Spleen (tissue), 11 donors: Measurements from ENCODE around the gene SELENOO. TPM values are rescaled to one million over a fixed set of nuclear protein-coding genes. Genes with fewer than 3 reads are reported as not detected.
A peak's percentile ranks its signal among the peaks of the same experiment; 100 is the strongest.

Experiments
- DNase-seq: peaks from one replicate; pipeline ENCODE4 v3.0.0-alpha.2; 2020
- H3K27ac ChIP-seq, 8 donors: fragments of 200-600 bp; sonication (generic) in 7 of 8; 1 replicate in 4 of 8; 2 replicates in 4 of 8; pipeline versions ENCODE4 v1.5.0 to v1.8.0; 2016 to 2021; ENCODE audit warnings: inconsistent platforms in 4 of 8, mild to moderate bottlenecking in 4 of 8, moderate library complexity in 1 of 8
- H3K27me3 ChIP-seq, 7 donors: fragments of 200-600 bp; sonication (generic) in 6 of 7; replicated peaks in 1 of 7; 1 replicate in 4 of 7; 2 replicates in 3 of 7; pipeline versions ENCODE4 v1.5.0 to v1.8.0; 2016 to 2021; ENCODE audit warnings: inconsistent platforms in 3 of 7, mild to moderate bottlenecking in 1 of 7
- H3K36me3 ChIP-seq, 6 donors: fragments of 200-600 bp; sonication (generic) in 5 of 6; 1 replicate in 4 of 6; 2 replicates in 2 of 6; pipeline versions ENCODE4 v1.5.0 to v1.8.0; 2016 to 2021; ENCODE audit warnings: inconsistent platforms in 2 of 6
- H3K4me1 ChIP-seq, 6 donors: fragments of 200-600 bp; sonication (generic) in 5 of 6; 1 replicate in 3 of 6; 2 replicates in 3 of 6; pipeline versions ENCODE4 v1.5.0 to v1.8.0; 2016 to 2021; ENCODE audit warnings: inconsistent platforms in 3 of 6
- H3K4me3 ChIP-seq, 8 donors: fragments of 200-600 bp; sonication (generic) in 7 of 8; 1 replicate in 4 of 8; 2 replicates in 4 of 8; pipeline versions ENCODE4 v1.5.0 to v1.8.0; 2016 to 2021; ENCODE audit warnings: inconsistent platforms in 4 of 8, mild to moderate bottlenecking in 4 of 8, moderate library complexity in 2 of 8
- H3K9me3 ChIP-seq, 8 donors: fragments of 200-600 bp; sonication (generic) in 7 of 8; 1 replicate in 4 of 8; 2 replicates in 4 of 8; pipeline versions ENCODE4 v1.5.0 to v1.8.0; 2016 to 2021; ENCODE audit warnings: inconsistent platforms in 4 of 8
- POLR2A ChIP-seq, 3 donors: fragments of 450-650 bp; IDR thresholded peaks; one replicate each; pipeline ENCODE4 v1.5.1; 2017; ENCODE audit warnings: antibody characterized with exemption in 3 of 3, mild to moderate bottlenecking in 1 of 3
- POLR2AphosphoS5 ChIP-seq, 3 donors: sonication (generic); formaldehyde crosslinking; IDR thresholded peaks; one replicate each; pipeline ENCODE4 v1.5.1; 2017; ENCODE audit warnings: antibody characterized with exemption in 3 of 3
- WGBS, 5 donors: extraction: QIAGEN DNeasy Blood & Tissue Kit in 3 of 5; methylation state at CpG; one replicate each; pipeline versions ENCODE4 v1.1.5 to v1.1.7; 2013 to 2018; 5-methylcytosine and 5-hydroxymethylcytosine counted together
- intact Hi-C: fragments of 100-400 bp; cut with DNase I; formaldehyde crosslinking; loops from one replicate; pipeline ENCODE4 v1.15.0; 2023; ENCODE audit warnings: low total_unique reads
- polyA plus RNA-seq, 3 donors: library from polyadenylated mRNA; stranded (reverse); fragments of 200-250 nt; gene quantifications; one replicate each; pipeline ENCODE4 v1.2.1, GENCODE V29; 2013
- total RNA-seq, 7 donors: library from RNA; depleted of rRNA in 3 of 7; stranded (reverse); fragments of >200 nt in 3 of 7; fragmentation: NEBNext Ultra II Directional in 4 of 7; extraction: Animal tissue kit (Norgen Biotek cat#: 25700) in 4 of 7; gene quantifications; one replicate each; pipeline versions ENCODE4 v1.1.0 to v1.2.1, GENCODE V29; 2016 to 2021
- TF ChIP-seq, protein P1 (sequence below), 11 experiments: fragments of 200-600 bp in 7 of 11; fragments of 450-650 bp in 4 of 11; sonication (generic) in 4 of 11; IDR thresholded peaks in 8 of 11; conservative IDR thresholded peaks in 3 of 11; 1 replicate in 7 of 11; 2 replicates in 4 of 11; pipeline versions ENCODE4 v1.4.0 to v1.8.0; 2016 to 2021; ENCODE audit warnings: antibody characterized with exemption in 11 of 11, inconsistent platforms in 4 of 11, mild to moderate bottlenecking in 1 of 11
- donor health status: healthy with polysubstance abuse.
- donor health status: DM: no; HTN: no; CAD: no; lungs with moderate emphysema.
- donor health status: DM: no; HTN: no; CAD: no.
- donor health status: Bipolar disorder and iron deficiency.
- donor health status: healthy.
- donor health status: DM: no; HTN: no; CAD: no.
- donor health status: DM: yes; HTN: yes; CAD: no.

SELENOO gene
- total and polyA plus RNA-seq, 10 donors = 25.4 to 70.8 (median 29.5) TPM

DNA sequence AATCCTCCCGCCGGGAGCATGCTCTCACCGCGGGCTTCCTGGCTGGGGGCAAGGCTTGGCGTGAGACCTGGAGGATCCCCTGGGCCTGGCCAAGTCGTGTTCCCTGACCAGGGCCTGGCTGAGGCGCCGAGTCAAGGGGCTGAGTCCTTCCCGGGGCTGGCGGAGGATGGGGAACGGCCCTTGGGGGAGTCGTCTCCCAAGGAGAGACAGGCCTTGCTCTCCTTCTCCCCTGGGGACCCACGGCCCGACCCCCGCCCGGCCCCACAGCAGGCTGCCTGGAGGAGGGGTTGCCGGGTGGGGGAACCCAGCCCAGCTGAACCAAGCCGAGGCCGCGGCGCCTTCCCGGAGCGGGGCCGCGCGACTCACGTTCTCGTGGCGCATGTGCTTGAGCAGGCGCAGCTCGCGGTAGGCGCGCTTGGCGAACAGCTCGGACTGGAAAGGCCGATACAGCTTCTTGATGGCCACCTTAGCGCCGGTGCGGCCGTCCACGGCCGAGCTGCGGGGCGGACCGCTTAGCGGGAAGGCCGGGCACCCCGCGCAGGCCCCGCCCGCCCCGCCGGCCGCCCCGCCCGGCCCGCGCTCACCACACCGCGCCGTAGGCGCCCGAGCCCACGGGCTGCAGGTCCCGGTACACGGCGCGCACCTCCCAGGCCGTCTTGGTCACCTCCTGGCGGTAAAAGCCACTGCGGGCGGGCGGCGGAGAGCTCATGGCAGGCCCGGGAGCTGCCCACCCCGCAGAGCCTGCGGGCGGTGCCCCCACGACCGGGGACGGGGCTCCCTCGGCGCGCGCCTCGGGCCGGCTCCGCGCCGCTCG is 60.2 kb downstream of the SELENOO start:
- intact Hi-C loops = no loop called here
- no peak overlapping the region for H3K27ac ChIP-seq
- no peaks in the 10 kb centered on the region for H3K36me3 ChIP-seq
- WGBS, 5 donors = 1 to 2% (median 1%) methylated on average over 17 to 92 of the region's 92 CpGs
- no peaks in the 10 kb centered on the region for H3K9me3 ChIP-seq
- H3K4me3 ChIP-seq = peak overlapping the region in 7 of 8 donors; percentile 32 to 73 (median 38)
- H3K27me3 ChIP-seq = peaks cover 0 to 62% (median 23%) of the 10 kb centered on the region in 7 donors
- TF ChIP-seq POLR2AphosphoS5 (IDR thresholded peaks at IDR 0.05) = peak in 1 of 3 donors; percentile 54
- TF ChIP-seq, protein P1, sequence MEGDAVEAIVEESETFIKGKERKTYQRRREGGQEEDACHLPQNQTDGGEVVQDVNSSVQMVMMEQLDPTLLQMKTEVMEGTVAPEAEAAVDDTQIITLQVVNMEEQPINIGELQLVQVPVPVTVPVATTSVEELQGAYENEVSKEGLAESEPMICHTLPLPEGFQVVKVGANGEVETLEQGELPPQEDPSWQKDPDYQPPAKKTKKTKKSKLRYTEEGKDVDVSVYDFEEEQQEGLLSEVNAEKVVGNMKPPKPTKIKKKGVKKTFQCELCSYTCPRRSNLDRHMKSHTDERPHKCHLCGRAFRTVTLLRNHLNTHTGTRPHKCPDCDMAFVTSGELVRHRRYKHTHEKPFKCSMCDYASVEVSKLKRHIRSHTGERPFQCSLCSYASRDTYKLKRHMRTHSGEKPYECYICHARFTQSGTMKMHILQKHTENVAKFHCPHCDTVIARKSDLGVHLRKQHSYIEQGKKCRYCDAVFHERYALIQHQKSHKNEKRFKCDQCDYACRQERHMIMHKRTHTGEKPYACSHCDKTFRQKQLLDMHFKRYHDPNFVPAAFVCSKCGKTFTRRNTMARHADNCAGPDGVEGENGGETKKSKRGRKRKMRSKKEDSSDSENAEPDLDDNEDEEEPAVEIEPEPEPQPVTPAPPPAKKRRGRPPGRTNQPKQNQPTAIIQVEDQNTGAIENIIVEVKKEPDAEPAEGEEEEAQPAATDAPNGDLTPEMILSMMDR (IDR thresholded peaks at IDR 0.05 in 8 of 11, conservative IDR thresholded peaks at IDR 0.05 in 3 of 11) = no peak
- TF ChIP-seq POLR2A (IDR thresholded peaks at IDR 0.05) = no peak
- H3K4me1 ChIP-seq = peaks cover 5 to 32% (median 21%) of the 10 kb centered on the region in 6 donors
- DNase-seq = no peak

DNA sequence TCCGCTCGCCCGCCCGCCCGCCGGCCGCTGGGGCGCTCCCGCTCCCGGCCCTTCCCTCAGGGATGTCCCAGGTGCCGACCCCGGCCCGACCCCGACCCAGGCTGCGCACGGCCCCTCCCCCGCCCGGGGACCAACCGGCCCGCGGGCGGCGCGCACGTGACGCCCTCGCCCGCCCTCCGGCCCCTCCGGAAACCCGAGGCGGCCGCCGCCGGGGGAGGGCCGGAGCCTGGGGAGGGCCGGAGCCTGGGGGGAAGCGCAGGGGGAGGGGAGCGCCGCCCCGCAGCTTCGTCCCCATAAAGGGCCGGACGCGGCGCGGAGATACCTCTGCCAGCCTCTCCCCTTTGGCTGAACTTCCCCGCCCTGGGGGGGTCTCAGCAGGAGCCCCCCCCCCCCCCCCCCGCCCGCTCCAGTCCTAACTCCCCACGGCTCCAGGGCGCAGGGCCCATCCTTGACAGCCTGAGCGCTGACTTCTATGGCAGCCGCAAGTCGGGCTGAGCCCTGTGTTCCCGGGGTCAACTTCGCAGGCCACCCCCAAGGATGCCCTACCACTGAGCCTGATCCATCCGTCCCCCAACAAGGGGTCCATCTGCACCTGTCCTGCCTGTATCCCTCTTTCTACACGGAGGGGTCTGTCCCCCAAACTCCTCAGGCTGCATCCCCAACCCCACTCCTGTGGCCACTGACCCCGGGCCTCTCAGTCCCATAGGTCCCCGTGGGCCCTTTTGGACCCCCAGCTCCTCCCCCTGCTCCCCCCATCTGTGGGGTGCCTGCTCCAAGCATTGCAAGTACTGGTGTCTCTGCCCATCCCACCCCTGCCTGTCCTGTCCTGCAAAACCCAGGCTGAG is 61.0 kb downstream of the SELENOO start, which contains the start of gene MAPK12:
Gene MAPK12, minus strand, starts transcription at position 69 of the 845 bp plus-strand sequence. CDS start 174 bp downstream, outside the sequence.
- Histone ChIP-seq H3K27ac (no peak within 1 kb of the TSS), H3K4me1 (peaks cover 5 to 32% (median 21%) of the 10 kb centered on the region in 6 donors), H3K36me3 (peaks cover 0 to 2% (median 0%) of the 10 kb centered on the region in 6 donors), H3K27me3 (peaks cover 0 to 69% (median 23%) of the 10 kb centered on the region in 7 donors), H3K9me3 (no peaks in the 10 kb centered on the region), H3K4me3 (peak within 1 kb of the TSS in 7 of 8 donors; percentile 32 to 73 (median 38))
- 3 to 16% (median 4%) methylated on average over 6 to 60 of the region's 61 CpGs for WGBS, 5 donors
- DNase-seq = no peak
- TF ChIP-seq POLR2A (IDR thresholded peaks at IDR 0.05) (no peak), POLR2AphosphoS5 (IDR thresholded peaks at IDR 0.05) (no peak)
- TF ChIP-seq, protein P1 (IDR thresholded peaks at IDR 0.05 in 8 of 11, conservative IDR thresholded peaks at IDR 0.05 in 3 of 11) = no peak
- intact Hi-C loops = no loop called here

GRCh38 chr22:50262460-50262911 is 61.7 kb downstream of the SELENOO start:
- TF ChIP-seq, protein P1 (IDR thresholded peaks at IDR 0.05 in 8 of 11, conservative IDR thresholded peaks at IDR 0.05 in 3 of 11) = no peak
- TF ChIP-seq POLR2A (IDR thresholded peaks at IDR 0.05) = no peak
- no peak for TF ChIP-seq POLR2AphosphoS5 (IDR thresholded peaks at IDR 0.05)
- WGBS, 5 donors = 32 to 46% (median 38%) methylated on average over 3 to 7 of the region's 7 CpGs
- Histone ChIP-seq H3K27me3 (peaks cover 0 to 75% (median 23%) of the 10 kb centered on the region in 7 donors), H3K9me3 (peaks cover 0 to 5% (median 0%) of the 10 kb centered on the region in 8 donors), H3K27ac (no peak overlapping the region), H3K4me1 (peaks cover 5 to 35% (median 22%) of the 10 kb centered on the region in 6 donors), H3K36me3 (peaks cover 0 to 5% (median 0%) of the 10 kb centered on the region in 6 donors), H3K4me3 (peak overlapping the region in 1 of 8 donors; percentile 73)
- intact Hi-C loops = no loop called here
- DNase-seq = no peak
